Left colon (tissue), 2 donors: ENCODE results near the gene TSTD1. TPM values are rescaled to one million over a fixed set of nuclear protein-coding genes. Genes with fewer than 3 reads are reported as not detected.
"Not testable (repeated sequence)": the region's sequence is repeated elsewhere in the genome, so short reads cannot be mapped to it uniquely, and the experiment has no call there.

Source experiments
- ATAC-seq: fragments of 200-7000 bp; cut with Tn5 transposase; one replicate; pipeline ENCODE4 v1.9.1; 2020; ENCODE audit warnings: mild to moderate bottlenecking, moderate library complexity
- DNase-seq, 2 donors: peaks; one replicate each; pipeline ENCODE4 v3.0.0-alpha.2; 2020
- intact Hi-C, 2 donors: fragments of 100-400 bp; cut with DNase I in 1 of 2; cut with micrococcal nuclease in 1 of 2; formaldehyde crosslinking; loops; one replicate each; pipeline versions ENCODE4 v1.11.2 to v1.14.0; 2022; cut with DNase I, micrococcal nuclease
- total RNA-seq, 2 donors: library from RNA; stranded (reverse); fragmentation: NEBNext Ultra II Directional; extraction: Animal tissue kit (Norgen Biotek cat#: 25700); gene quantifications; one replicate each; pipeline ENCODE4 v1.2.1, GENCODE V29; 2021
- donor health status: DM: no; HTN: no; CAD: no.
- donor health status: DM: yes; HTN: yes; CAD: no.

TSTD1 gene
- total RNA-seq, 2 donors from 2014 or later, result 92.1 to 120 TPM

DNA sequence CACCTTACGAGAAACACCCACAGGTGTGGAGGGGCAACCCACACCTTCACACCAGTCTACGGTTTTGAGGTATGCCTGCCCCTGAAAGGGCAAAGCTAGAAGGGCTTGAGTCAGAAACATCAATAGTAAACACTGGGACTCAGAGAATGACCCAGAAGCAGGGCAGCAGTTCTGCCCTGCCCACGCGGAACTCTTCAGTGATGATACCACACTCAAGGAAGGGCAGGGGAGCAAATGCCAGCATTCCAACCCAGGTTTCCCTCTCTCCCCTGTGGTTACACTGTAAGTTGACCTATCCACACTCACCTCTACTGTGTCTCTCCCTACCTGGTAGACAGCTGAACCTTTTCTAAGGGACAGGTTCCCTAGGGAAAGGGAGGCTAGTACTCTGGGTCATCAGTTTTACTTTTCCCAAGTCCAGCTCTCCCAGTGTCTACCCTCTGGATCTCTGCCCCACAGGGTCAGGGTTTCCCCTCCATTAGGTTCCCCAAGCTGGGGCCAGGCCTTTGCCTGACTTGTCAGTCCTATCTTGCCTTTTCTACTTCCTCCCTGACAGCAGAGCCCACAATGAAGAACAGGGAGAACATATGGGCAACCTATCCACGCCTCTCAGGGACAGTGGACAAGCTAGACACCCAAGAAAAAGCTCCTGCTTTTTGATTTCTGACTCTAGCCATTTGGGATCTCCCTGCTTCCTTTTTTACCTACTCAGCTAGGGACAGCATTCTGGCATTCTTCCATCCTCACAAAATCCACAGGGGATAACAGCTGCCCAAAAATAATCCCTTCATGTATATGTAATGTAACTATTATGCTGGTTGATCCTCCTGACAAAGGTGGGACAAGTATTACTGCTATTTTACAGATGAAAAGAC lies 20.8 kb downstream of the TSTD1 start:
- ATAC-seq (no peak), DNase-seq (no peak)
- intact Hi-C loops, result no loop called here

DNA sequence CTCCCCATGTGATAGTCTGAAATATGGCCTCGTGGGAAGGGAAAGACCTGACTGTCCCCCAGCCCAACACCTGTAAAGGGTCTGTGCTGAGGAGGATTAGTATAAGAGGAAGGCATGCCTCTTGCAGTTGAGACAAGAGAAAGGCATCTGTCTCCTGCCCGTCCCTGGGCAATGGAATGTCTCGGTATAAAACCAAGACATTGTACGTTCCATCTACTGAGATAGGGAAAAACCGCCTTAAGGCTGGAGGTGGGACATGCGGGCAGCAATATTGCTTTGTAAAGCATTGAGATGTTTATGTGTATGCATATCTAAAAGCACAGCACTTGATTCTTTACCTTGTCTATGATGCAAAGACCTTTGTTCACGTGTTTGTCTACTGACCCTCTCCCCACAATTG lies 21.6 kb downstream of the TSTD1 start:
- ATAC-seq, intact Hi-C loops, DNase-seq: not testable (repeated sequence)

DNA sequence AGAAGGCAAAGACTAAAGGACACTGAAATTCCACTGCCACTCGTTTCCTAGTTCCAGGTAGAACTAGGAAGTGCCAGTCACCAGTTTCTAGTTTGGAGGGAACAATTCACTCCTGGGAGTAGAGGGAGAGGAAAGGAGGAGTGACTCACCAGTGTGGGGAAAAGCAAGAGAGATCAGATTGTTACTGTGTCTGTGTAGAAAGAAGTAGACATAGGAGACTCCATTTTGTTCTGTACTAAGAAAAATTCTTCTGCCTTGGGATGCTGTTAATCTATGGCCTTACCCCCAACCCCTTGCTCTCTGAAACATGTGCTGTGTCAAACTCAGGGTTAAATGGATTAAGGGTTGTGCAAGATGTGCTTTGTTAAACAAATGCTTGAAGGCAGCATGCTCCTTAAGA lies 22.1 kb downstream of the TSTD1 start:
- ATAC-seq, DNase-seq, intact Hi-C loops: not testable (repeated sequence)

- intact Hi-C loops, result no loop called here
- DNase-seq (peak; percentile 89 to 96), ATAC-seq (peak; percentile 90)
These were observed 25.1 kb downstream of the TSTD1 start for GRCh38 chr1:161013488-161014230.

- DNase-seq (no peak), ATAC-seq (no peak)
- intact Hi-C loops, result no loop called here
These were observed 25.7 kb downstream of the TSTD1 start for GRCh38 chr1:161013131-161013487.

DNA sequence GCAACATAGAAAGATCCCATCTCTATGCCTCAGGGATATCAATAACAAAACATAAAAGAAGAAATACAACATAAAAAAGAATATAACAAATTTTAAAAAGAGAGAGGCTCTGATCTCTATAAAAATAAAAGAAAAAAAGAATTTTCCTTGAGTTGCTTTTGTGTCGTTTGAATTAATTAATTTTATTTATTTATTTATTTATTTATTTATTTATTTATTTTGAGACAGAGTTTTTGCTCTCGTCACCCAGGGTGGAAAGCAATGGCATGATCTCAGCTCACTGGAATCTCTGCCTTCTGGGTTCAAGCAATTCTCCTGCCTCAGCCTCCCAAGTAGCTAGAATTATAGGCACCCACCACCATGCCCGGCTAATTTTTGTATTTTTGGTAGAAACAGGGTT lies 26.3 kb downstream of the TSTD1 start:
- intact Hi-C loops, result no loop called here
- ATAC-seq, result no peak
- DNase-seq, result no peak

DNA sequence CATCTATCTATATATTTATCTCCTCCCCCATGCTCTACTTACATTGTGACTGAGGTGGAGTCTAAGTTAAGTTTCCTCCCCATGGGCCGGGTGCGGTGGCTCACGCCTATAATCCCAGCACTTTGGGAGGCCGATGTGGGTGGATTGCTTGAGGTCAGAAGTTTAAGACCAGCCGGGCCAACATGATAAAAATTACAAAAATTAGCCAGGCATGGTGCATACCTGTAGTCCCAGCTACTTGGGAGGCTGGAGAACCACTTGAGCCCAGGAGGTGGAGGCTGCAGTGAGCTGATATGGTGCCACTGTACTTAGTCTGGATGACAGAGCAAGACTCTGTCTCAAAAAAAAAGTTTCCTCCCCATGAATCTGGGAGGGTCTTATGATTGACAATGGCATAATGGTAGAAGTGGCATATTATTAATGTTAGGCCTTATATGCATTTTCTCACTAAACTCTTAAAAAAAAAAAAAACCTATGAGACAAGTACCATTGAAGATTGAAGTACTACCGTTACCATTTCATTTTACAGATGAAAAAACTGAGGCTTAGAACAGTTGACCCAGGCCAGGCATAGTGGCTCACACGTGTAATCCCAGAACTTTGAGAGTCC lies 29.1 kb downstream of the TSTD1 start:
- DNase-seq (no peak), ATAC-seq (no peak)
- intact Hi-C loops, result no loop called here

- DNase-seq (no peak), ATAC-seq (no peak)
- intact Hi-C loops, result no loop called here
These were observed 29.8 kb downstream of the TSTD1 start for GRCh38 chr1:161008869-161009510.

DNA sequence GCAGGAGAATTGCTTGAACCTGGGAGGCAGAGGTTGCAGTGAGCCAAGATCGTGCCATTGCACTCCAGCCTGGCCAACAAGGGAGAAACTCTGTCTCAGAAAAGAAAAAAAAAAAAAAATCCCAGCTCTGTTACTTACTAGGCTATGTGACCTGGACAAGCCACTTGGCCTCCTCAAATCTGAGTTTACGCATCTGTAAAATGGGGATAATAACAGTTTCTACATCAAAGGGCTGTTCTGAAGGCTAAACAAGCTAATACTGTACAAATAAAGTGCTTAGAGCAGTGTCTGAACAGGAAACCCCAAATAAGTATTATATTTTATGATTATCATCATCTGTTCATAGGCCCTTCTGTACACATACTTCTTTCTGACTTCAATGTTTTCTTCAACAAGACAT lies 31.4 kb downstream of the TSTD1 start:
- ATAC-seq, result no peak
- intact Hi-C loops, result no loop called here
- DNase-seq, result no peak

- DNase-seq, result no peak
- intact Hi-C loops, result no loop called here
- no peak for ATAC-seq
These were observed 32.2 kb downstream of the TSTD1 start for GRCh38 chr1:161006563-161006962.

- intact Hi-C loops, result no loop called here
- no peak for DNase-seq
- ATAC-seq, result no peak
These were observed 37.2 kb downstream of the TSTD1 start for GRCh38 chr1:161001525-161001924.

DNA sequence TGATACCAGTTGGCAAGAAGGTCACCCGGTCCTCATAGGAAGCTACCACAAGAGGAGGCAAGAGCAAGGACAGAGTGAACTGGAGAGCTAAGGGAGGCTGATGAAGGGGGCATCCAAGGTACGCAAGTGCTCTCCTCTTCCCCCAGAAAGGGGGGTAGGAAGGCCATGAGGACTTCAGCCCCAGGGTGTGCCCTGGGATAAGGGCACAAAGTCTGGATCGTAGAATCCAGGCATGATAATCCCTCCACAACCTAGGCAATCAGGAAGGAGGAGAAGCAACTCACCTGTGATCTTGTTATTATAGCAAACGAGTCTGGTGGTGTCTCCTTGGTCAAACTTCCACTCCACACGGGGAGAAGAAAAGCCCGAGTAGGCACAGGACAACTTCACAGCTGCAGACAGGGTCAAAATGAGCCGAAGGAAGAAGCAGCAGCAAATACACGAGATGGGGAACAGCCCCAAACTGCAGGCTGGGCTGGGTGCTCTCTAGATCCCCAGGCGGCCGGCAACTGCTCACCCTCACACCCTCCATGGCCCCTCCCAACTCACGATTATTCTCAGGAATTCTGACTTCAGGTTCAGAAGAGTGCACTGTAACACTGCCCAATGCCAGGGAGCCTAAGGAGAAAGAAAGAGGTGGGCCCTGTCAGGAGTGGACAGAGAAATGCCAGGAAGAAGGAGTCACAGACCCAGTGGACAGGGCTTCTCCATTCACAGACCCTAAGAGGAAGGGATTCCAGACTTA lies 37.9 kb downstream of the TSTD1 start:
- DNase-seq (no peak), ATAC-seq (no peak)
- intact Hi-C loops, result no loop called here

DNA sequence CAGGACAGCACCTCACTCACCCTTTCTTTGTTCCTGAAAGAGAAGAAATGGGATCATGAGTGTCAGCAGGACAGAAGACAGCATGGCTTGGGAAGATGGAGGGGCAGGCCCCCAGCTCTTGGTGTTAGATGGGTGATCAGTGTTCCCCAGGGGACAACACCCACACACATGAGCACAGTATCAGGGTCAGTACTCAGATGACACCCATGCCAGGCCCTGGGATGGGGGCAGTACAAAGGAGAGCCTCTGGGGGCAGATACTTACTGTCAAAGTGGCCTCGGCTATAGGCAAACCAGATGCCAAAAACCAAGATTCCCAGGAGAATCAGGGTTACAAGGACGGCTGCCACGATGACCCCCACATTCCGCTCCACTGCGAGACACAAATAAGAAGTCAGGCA lies 39.4 kb downstream of the TSTD1 start:
- DNase-seq, result no peak
- intact Hi-C loops, result no loop called here
- ATAC-seq, result no peak

DNA sequence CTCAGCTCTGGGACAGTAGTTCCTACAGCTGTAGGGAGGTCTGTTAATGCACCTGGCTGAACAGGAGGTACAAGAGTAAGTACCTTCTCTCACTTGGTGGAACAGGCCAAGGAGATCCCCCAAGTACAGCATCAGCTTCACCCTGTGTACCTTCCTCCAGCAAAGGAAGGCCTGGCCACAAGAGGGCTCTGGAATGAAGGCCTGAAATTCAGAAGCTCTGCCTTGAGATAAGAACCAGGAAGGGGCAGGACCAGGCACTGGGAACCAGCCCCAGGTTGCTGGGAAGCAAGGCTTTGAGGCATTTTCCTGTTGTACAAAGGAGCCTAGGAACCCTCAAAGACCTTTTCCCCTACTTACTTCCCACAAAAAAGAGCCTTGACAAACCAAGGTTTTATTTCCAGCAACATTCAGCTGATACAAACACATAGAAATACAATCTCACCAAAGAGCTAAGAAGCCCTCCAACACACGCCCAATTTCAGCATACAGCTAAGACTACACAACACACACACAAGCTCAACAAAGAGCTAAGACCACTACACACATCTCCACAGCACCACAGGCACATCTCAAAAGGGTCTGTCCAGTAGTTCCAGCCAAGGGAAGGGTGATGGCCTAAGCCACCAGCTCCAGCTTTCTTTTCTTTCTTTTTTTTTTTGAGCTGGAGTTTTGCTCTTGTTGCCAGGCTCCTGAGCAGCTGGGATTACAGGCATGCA lies 41.3 kb downstream of the TSTD1 start:
- ATAC-seq, result peak; percentile 84
- intact Hi-C loops, result no loop called here

DNA sequence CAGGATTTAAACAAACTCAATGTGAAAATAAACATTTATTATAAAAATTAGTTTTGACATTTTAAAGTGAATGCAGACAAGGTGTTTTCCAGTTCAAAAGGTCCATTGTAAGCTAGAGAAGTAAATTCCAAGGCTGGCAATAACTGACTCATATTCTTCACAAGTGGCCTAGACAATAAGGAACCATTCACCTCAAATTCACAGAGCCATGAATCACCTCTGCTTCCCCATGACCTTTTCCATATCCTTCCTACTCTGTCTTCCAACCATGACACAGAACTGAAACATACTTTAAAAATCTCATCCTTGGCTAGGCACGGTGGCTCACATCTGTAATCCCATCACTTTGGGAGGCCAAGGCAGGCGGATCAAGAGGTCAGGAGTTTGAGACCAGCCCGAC lies 42.6 kb downstream of the TSTD1 start:
- DNase-seq (no peak), ATAC-seq (peak; percentile 70)
- intact Hi-C loops, result no loop called here

More for the DNA sequence above, 41.3 kb downstream of the TSTD1 start:
- peak; percentile 74 to 81 for DNase-seq

- DNase-seq (no peak), ATAC-seq (no peak)
- intact Hi-C loops, result no loop called here
These were observed 45.1 kb downstream of the TSTD1 start for GRCh38 chr1:160993544-160994193.

- DNase-seq, ATAC-seq, intact Hi-C loops: not testable (repeated sequence)
These were observed 46.7 kb downstream of the TSTD1 start for GRCh38 chr1:160992036-160992435.
